HepG2 (cell line): ENCODE results near the gene ELAVL2. TPM values are rescaled to one million over a fixed set of nuclear protein-coding genes. Genes with fewer than 3 reads are reported as not detected.

ENCODE experiments used
- ATAC-seq: fragments of 200-7000 bp; cut with Tn5 transposase; 3 replicates; pipeline ENCODE4 v1.9.1; 2020; ENCODE audit warnings: mild to moderate bottlenecking, moderate library complexity
- BruUV-seq: library from RNA; stranded (reverse); fragments of 400-500 nt; replicated peaks from 2 replicates; lab custom pipeline; 2021; lab: Mats Ljungman, UMichigan
- CTCF ChIA-PET: fragments of 300-600 bp; formaldehyde crosslinking; extraction: SDS; loops from one replicate; lab custom pipeline; 2021; ENCODE audit warnings: low total read pairs, inconsistent platforms, low intra/inter-chr PET ratio; lab: Yijun Ruan, JAX
- POLR2A ChIA-PET: fragments of 350-600 bp; sonication (Branson Sonifier 250); formaldehyde crosslinking; loops from one replicate; lab custom pipeline; 2020; ENCODE audit warnings: antibody characterized with exemption, inconsistent platforms; lab: Yijun Ruan, JAX
- DNase-seq: peaks from one replicate; pipeline ENCODE4 v3.0.0-alpha.2; 2015; ENCODE audit warnings: low spot score
- FAIRE-seq: peaks from 3 replicates; lab custom pipeline; 2011; peaks lifted over from hg19 to GRCh38; lab: Jason Lieb, UNC
- H2AFZ ChIP-seq: one replicate; pipeline ENCODE4 v1.6.1; 2011; ENCODE audit warnings: low read length, inconsistent platforms
- H3K27ac ChIP-seq: fragments of 300-600 bp; 3 replicates; pipeline ENCODE4 v1.8.0; 2011; ENCODE audit warnings: mixed run types, mild to moderate bottlenecking, mixed read lengths, low read length, inconsistent platforms; ENCODE audit not compliant: insufficient read depth; ENCODE audit errors: extremely low read length
- H3K27me3 ChIP-seq, 2 experiments: fragments of 200-600 bp in 1 of 2; 2 replicates in 1 of 2; 3 replicates in 1 of 2; pipeline versions ENCODE4 v1.6.0 to v1.8.0; 2011; ENCODE audit warnings: low read length in 2 of 2, mild to moderate bottlenecking in 2 of 2, moderate library complexity in 2 of 2, inconsistent platforms in 1 of 2; ENCODE audit not compliant: insufficient read depth in 2 of 2, control insufficient read depth in 1 of 2
- H3K36me3 ChIP-seq, 2 experiments: fragments of 200-600 bp in 1 of 2; replicated peaks in 1 of 2; 2 replicates in 1 of 2; 3 replicates in 1 of 2; pipeline versions ENCODE4 v1.5.1 to v1.8.0; 2011; ENCODE audit warnings: low read length in 2 of 2, inconsistent platforms in 1 of 2; ENCODE audit not compliant: insufficient read depth in 2 of 2, control insufficient read depth in 1 of 2
- H3K4me1 ChIP-seq: 2 replicates; pipeline ENCODE4 v1.5.1; 2012; ENCODE audit warnings: low read length, inconsistent platforms; ENCODE audit not compliant: insufficient read depth
- H3K4me2 ChIP-seq: 2 replicates; pipeline ENCODE4 v1.6.0; 2011; ENCODE audit warnings: low read depth, low read length, inconsistent platforms
- H3K4me3 ChIP-seq, 3 experiments: fragments of 200-600 bp in 1 of 3; sonication (generic), shearing (Covaris generic) in 1 of 3; replicated peaks in 1 of 3; 2 replicates each; pipeline ENCODE4 v1.5.1; 2011 to 2016; ENCODE audit warnings: low read length in 3 of 3, inconsistent platforms in 2 of 3, low read depth in 2 of 3, mild to moderate bottlenecking in 2 of 3, control low read depth in 1 of 3, mixed read lengths in 1 of 3; ENCODE audit not compliant: insufficient read depth in 1 of 3
- H3K79me2 ChIP-seq: one replicate; pipeline ENCODE4 v1.6.1; 2011; ENCODE audit warnings: low read length, inconsistent platforms; ENCODE audit not compliant: insufficient read depth
- H3K9ac ChIP-seq: 2 replicates; pipeline ENCODE4 v1.6.0; 2011; ENCODE audit warnings: mild to moderate bottlenecking, low read depth, low read length, inconsistent platforms; ENCODE audit not compliant: insufficient read depth
- H3K9me3 ChIP-seq: 2 replicates; pipeline ENCODE4 v1.5.1; 2012; ENCODE audit warnings: mild to moderate bottlenecking, low read length
- H4K20me1 ChIP-seq: 2 replicates; pipeline ENCODE4 v1.6.0; 2011; ENCODE audit warnings: inconsistent platforms, mild to moderate bottlenecking, low read length, moderate library complexity; ENCODE audit not compliant: insufficient read depth
- BRCA1 ChIP-seq: sonication (generic); formaldehyde crosslinking; IDR thresholded peaks from 2 replicates; pipeline ENCODE4 v1.4.0; 2020; ENCODE audit warnings: missing genetic modification reagents
- GZF1 ChIP-seq: sonication (generic); formaldehyde crosslinking; IDR thresholded peaks from 2 replicates; pipeline ENCODE4 v1.5.1; 2020; ENCODE audit warnings: mild to moderate bottlenecking, missing genetic modification reagents
- HDAC6 ChIP-seq: fragments of 200-600 bp; sonication (generic); IDR thresholded peaks from 2 replicates; pipeline ENCODE4 v1.7.0; 2017; ENCODE audit warnings: mild to moderate bottlenecking, antibody characterized with exemption, low read length, low read depth
- NFE2 ChIP-seq: sonication (generic); formaldehyde crosslinking; IDR thresholded peaks from 2 replicates; pipeline ENCODE4 v1.4.0; 2020; ENCODE audit warnings: missing genetic modification reagents
- RELA ChIP-seq: sonication (generic); formaldehyde crosslinking; IDR thresholded peaks from 2 replicates; pipeline ENCODE4 v1.4.0; 2020; ENCODE audit warnings: missing genetic modification reagents
- SRF ChIP-seq: IDR thresholded peaks from 2 replicates; pipeline ENCODE4 v1.6.1; 2011; ENCODE audit warnings: mild to moderate bottlenecking, low read depth, low read length, moderate library complexity
- ZFP41 ChIP-seq: sonication (generic); formaldehyde crosslinking; IDR thresholded peaks from 2 replicates; pipeline ENCODE4 v1.4.0; 2020; ENCODE audit warnings: mild to moderate bottlenecking, missing genetic modification reagents, borderline replicate concordance
- ZNF331 ChIP-seq: sonication (generic); formaldehyde crosslinking; IDR thresholded peaks from 2 replicates; pipeline ENCODE4 v1.4.0; 2020; ENCODE audit warnings: missing genetic modification reagents
- ZNF496 ChIP-seq: sonication (generic); formaldehyde crosslinking; IDR thresholded peaks from 2 replicates; pipeline ENCODE4 v1.8.1; 2023; ENCODE audit warnings: mild to moderate bottlenecking, moderate library complexity, missing genetic modification reagents; ENCODE audit not compliant: insufficient replicate concordance
- ZNF776 ChIP-seq: sonication (generic); formaldehyde crosslinking; IDR thresholded peaks from 2 replicates; pipeline ENCODE4 v1.4.0; 2020; ENCODE audit warnings: mild to moderate bottlenecking, missing genetic modification reagents
- WGBS: methylation state at CpG from one replicate; pipeline ENCODE4 v1.1.6; 2017; ENCODE audit warnings: low lambda C conversion rate; 5-methylcytosine and 5-hydroxymethylcytosine counted together
- in situ Hi-C: cut with HindIII; loops from 2 replicates; pipeline ENCODE4 v1.10.0; 2017; ENCODE audit warnings: low pct_unique_long_range_greater_than_20kb; ENCODE audit not compliant: extremely low pct_ligation_motif_present
- intact Hi-C: fragments of 100-400 bp; cut with micrococcal nuclease; formaldehyde crosslinking; loops from one replicate; pipeline ENCODE4 v1.10.0; 2022; ENCODE audit not compliant: unreplicated experiment
- polyA plus RNA-seq, 8 experiments: library from polyadenylated mRNA; depleted of rRNA in 3 of 8; stranded (reverse) in 7 of 8; unstranded in 1 of 8; fragments of >200 nt; fragmentation: Illumina TruSeq in 4 of 8; extraction: Trizol in 4 of 8; gene quantifications; 2 replicates each; pipeline versions ENCODE4 v1.2.1 to v1.2.3, GENCODE V29; 2011 to 2016; ENCODE audit warnings: low read depth in 4 of 8, missing spikeins in 1 of 8, mixed read lengths in 1 of 8; ENCODE audit not compliant: insufficient read depth in 1 of 8
- total RNA-seq, 5 experiments: library from RNA; depleted of rRNA; stranded (reverse); fragments of >200 nt; fragmentation: Illumina TruSeq; extraction: Trizol; gene quantifications; 2 replicates each; pipeline ENCODE4 v1.2.3, GENCODE V29; 2016; ENCODE audit warnings: low read depth in 1 of 5
- TF ChIP-seq, protein P1 (sequence below): sonication (generic); formaldehyde crosslinking; IDR thresholded peaks from 2 replicates; pipeline ENCODE4 v1.8.0; 2022; ENCODE audit warnings: mild to moderate bottlenecking, missing genetic modification reagents
- TF ChIP-seq, protein P2 (sequence below): sonication (generic); formaldehyde crosslinking; IDR thresholded peaks from 2 replicates; pipeline ENCODE4 v1.5.1; 2020; ENCODE audit warnings: mild to moderate bottlenecking, missing genetic modification reagents, moderate library complexity
- TF ChIP-seq, protein P3 (sequence below): IDR thresholded peaks from 2 replicates; pipeline ENCODE4 v1.6.1; 2016; ENCODE audit warnings: mild to moderate bottlenecking

Gene ELAVL2
- total and polyA plus RNA-seq, 2 of the 13 experiments (the other 11 are each of a cell fraction or from before 2014, with no cell fraction given), result not detected

DNA sequence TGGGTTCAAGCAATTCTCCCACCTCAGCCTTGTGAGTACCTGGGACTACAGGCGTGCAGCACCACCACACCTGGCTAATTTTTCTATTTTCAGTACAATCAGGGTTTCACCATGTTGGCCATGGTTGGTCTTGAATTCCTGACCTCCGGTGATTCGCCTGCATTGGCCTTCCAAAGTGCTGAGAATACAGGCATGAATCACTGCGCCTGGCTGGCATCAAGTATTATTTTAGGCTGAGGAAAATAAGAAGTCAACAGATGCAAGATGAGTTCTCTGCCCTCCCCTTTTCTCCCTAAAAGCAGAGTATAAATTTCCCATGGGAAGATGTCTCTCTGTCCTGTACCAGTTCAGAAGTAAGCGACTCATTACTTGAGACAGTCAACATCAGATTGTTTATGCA, 71.5 kb downstream of the ELAVL2 start:
- in situ Hi-C loops (no loop called here), intact Hi-C loops (no loop called here)
- no TSS peak for BruUV-seq
- H3K27ac ChIP-seq, result no peak overlapping the region
- H3K36me3 ChIP-seq, result no peaks in the 10 kb centered on the region
- TF ChIP-seq SRF (no peak), HDAC6 (no peak), GZF1 (no peak), NFE2 (CRISPR knock-in tag) (no peak), ZFP41 (CRISPR knock-in tag) (no peak), ZNF496 (CRISPR knock-in tag) (no peak), ZNF331 (CRISPR knock-in tag) (no peak), RELA (CRISPR knock-in tag) (no peak), BRCA1 (CRISPR knock-in tag) (no peak), ZNF776 (CRISPR knock-in tag) (no peak)
- TF ChIP-seq, protein P1, sequence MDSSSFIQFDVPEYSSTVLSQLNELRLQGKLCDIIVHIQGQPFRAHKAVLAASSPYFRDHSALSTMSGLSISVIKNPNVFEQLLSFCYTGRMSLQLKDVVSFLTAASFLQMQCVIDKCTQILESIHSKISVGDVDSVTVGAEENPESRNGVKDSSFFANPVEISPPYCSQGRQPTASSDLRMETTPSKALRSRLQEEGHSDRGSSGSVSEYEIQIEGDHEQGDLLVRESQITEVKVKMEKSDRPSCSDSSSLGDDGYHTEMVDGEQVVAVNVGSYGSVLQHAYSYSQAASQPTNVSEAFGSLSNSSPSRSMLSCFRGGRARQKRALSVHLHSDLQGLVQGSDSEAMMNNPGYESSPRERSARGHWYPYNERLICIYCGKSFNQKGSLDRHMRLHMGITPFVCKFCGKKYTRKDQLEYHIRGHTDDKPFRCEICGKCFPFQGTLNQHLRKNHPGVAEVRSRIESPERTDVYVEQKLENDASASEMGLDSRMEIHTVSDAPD (CRISPR knock-in tag), result no peak
- TF ChIP-seq, protein P2, sequence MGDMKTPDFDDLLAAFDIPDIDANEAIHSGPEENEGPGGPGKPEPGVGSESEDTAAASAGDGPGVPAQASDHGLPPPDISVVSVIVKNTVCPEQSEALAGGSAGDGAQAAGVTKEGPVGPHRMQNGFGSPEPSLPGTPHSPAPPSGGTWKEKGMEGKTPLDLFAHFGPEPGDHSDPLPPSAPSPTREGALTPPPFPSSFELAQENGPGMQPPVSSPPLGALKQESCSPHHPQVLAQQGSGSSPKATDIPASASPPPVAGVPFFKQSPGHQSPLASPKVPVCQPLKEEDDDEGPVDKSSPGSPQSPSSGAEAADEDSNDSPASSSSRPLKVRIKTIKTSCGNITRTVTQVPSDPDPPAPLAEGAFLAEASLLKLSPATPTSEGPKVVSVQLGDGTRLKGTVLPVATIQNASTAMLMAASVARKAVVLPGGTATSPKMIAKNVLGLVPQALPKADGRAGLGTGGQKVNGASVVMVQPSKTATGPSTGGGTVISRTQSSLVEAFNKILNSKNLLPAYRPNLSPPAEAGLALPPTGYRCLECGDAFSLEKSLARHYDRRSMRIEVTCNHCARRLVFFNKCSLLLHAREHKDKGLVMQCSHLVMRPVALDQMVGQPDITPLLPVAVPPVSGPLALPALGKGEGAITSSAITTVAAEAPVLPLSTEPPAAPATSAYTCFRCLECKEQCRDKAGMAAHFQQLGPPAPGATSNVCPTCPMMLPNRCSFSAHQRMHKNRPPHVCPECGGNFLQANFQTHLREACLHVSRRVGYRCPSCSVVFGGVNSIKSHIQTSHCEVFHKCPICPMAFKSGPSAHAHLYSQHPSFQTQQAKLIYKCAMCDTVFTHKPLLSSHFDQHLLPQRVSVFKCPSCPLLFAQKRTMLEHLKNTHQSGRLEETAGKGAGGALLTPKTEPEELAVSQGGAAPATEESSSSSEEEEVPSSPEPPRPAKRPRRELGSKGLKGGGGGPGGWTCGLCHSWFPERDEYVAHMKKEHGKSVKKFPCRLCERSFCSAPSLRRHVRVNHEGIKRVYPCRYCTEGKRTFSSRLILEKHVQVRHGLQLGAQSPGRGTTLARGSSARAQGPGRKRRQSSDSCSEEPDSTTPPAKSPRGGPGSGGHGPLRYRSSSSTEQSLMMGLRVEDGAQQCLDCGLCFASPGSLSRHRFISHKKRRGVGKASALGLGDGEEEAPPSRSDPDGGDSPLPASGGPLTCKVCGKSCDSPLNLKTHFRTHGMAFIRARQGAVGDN (CRISPR knock-in tag), result no peak
- TF ChIP-seq, protein P3, sequence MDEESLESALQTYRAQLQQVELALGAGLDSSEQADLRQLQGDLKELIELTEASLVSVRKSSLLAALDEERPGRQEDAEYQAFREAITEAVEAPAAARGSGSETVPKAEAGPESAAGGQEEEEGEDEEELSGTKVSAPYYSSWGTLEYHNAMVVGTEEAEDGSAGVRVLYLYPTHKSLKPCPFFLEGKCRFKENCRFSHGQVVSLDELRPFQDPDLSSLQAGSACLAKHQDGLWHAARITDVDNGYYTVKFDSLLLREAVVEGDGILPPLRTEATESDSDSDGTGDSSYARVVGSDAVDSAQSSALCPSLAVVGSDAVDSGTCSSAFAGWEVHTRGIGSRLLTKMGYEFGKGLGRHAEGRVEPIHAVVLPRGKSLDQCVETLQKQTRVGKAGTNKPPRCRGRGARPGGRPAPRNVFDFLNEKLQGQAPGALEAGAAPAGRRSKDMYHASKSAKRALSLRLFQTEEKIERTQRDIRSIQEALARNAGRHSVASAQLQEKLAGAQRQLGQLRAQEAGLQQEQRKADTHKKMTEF (CRISPR knock-in tag), result no peak
- POLR2A ChIA-PET, result no interaction called here
- H3K4me3 ChIP-seq, result no peak overlapping the region
- H3K9ac ChIP-seq, result no peak overlapping the region
- H3K4me1 ChIP-seq, result no peaks in the 10 kb centered on the region
- DNase-seq (no peak), FAIRE-seq (no peak), ATAC-seq (no peak)
- H4K20me1 ChIP-seq, result no peaks in the 10 kb centered on the region
- H2AFZ ChIP-seq, result no peak overlapping the region
- 0% methylated on average over 5 of the region's 5 CpGs for whole genome bisulfite sequencing
- no peaks in the 10 kb centered on the region for H3K9me3 ChIP-seq
- H3K4me2 ChIP-seq, result no peak overlapping the region
- H3K79me2 ChIP-seq, result no peaks in the 10 kb centered on the region
- CTCF ChIA-PET, result no interaction called here
- no peaks in the 10 kb centered on the region for H3K27me3 ChIP-seq
